ENCODE data around the gene ZFYVE28.

The ZFYVE28 gene

GRCh38 chr4:2262944-2263250 is 155.5 kb downstream of the ZFYVE28 start:
- Histone ChIP-seq H3K4me3 (ENCODE audit: low read depth in 1 of 2, low read length in 2 of 2) (peak overlapping the region; percentile 48 to 77), H3K4me1 (ENCODE audit: control insufficient read depth in 1 of 2, insufficient read depth in 2 of 2, low read length in 2 of 2) (peaks cover 9 to 67% of the 10 kb centered on the region in 2 donors), H3K9me3 (ENCODE audit: control insufficient read depth in 1 of 2, low read length in 2 of 2) (no peaks in the 10 kb centered on the region), H3K36me3 (ENCODE audit: control insufficient read depth in 1 of 2, insufficient read depth in 2 of 2, low read length in 2 of 2) (no peaks in the 10 kb centered on the region), H3K27ac (ENCODE audit: low read length) (peak overlapping the region; percentile 51), H3K27me3 (ENCODE audit: low read depth, low read length) (no peaks in the 10 kb centered on the region)

GRCh38 chr4:2262145-2262943 is 156.1 kb downstream of the ZFYVE28 start:
- Histone ChIP-seq H3K27ac (ENCODE audit: low read length) (peak overlapping the region; percentile 51), H3K36me3 (ENCODE audit: control insufficient read depth in 1 of 2, insufficient read depth in 2 of 2, low read length in 2 of 2) (no peaks in the 10 kb centered on the region), H3K4me1 (ENCODE audit: control insufficient read depth in 1 of 2, insufficient read depth in 2 of 2, low read length in 2 of 2) (peaks cover 10 to 73% of the 10 kb centered on the region in 2 donors), H3K9me3 (ENCODE audit: control insufficient read depth in 1 of 2, low read length in 2 of 2) (no peaks in the 10 kb centered on the region), H3K4me3 (ENCODE audit: low read depth in 1 of 2, low read length in 2 of 2) (peak overlapping the region; percentile 48 to 89), H3K27me3 (ENCODE audit: low read depth, low read length) (no peaks in the 10 kb centered on the region)

GRCh38 chr4:2261853-2262144 is 156.6 kb downstream of the ZFYVE28 start, which contains the start of gene MXD4:
Gene MXD4 (minus strand): TSS chr4:2262109. CDS start chr4:2261980, 129 bp downstream.
- peaks cover 15 to 74% of the 10 kb centered on the region in 2 donors for H3K4me1 ChIP-seq (ENCODE audit: control insufficient read depth in 1 of 2, insufficient read depth in 2 of 2, low read length in 2 of 2)
- no peaks in the 10 kb centered on the region for H3K27me3 ChIP-seq (ENCODE audit: low read depth, low read length)
- H3K4me3 ChIP-seq (ENCODE audit: low read depth in 1 of 2, low read length in 2 of 2), result peak within 1 kb of the TSS; percentile 63 to 89
- peak within 1 kb of the TSS; percentile 51 for H3K27ac ChIP-seq (ENCODE audit: low read length)
- H3K9me3 ChIP-seq (ENCODE audit: control insufficient read depth in 1 of 2, low read length in 2 of 2), result no peaks in the 10 kb centered on the region
- no peaks in the 10 kb centered on the region for H3K36me3 ChIP-seq (ENCODE audit: control insufficient read depth in 1 of 2, insufficient read depth in 2 of 2, low read length in 2 of 2)

GRCh38 chr4:2261110-2261852 is 157.2 kb downstream of the ZFYVE28 start:
- peak overlapping the region; percentile 63 to 89 for H3K4me3 ChIP-seq (ENCODE audit: low read depth in 1 of 2, low read length in 2 of 2)
- H3K27me3 ChIP-seq (ENCODE audit: low read depth, low read length), result no peaks in the 10 kb centered on the region
- no peaks in the 10 kb centered on the region for H3K9me3 ChIP-seq (ENCODE audit: control insufficient read depth in 1 of 2, low read length in 2 of 2)
- H3K27ac ChIP-seq (ENCODE audit: low read length), result no peak overlapping the region
- H3K36me3 ChIP-seq (ENCODE audit: control insufficient read depth in 1 of 2, insufficient read depth in 2 of 2, low read length in 2 of 2), result no peaks in the 10 kb centered on the region
- H3K4me1 ChIP-seq (ENCODE audit: control insufficient read depth in 1 of 2, insufficient read depth in 2 of 2, low read length in 2 of 2), result peaks cover 15 to 75% of the 10 kb centered on the region in 2 donors

- Histone ChIP-seq H3K27ac (ENCODE audit: low read length) (peak overlapping the region; percentile 63), H3K4me3 (ENCODE audit: low read depth in 1 of 2, low read length in 2 of 2) (peak overlapping the region; percentile 63 to 89), H3K9me3 (ENCODE audit: control insufficient read depth in 1 of 2, low read length in 2 of 2) (no peaks in the 10 kb centered on the region), H3K36me3 (ENCODE audit: control insufficient read depth in 1 of 2, insufficient read depth in 2 of 2, low read length in 2 of 2) (no peaks in the 10 kb centered on the region), H3K4me1 (ENCODE audit: control insufficient read depth in 1 of 2, insufficient read depth in 2 of 2, low read length in 2 of 2) (peaks cover 20 to 75% of the 10 kb centered on the region in 2 donors), H3K27me3 (ENCODE audit: low read depth, low read length) (no peaks in the 10 kb centered on the region)
Observed at GRCh38 chr4:2260344-2261109, 157.9 kb downstream of the ZFYVE28 start.

- H3K4me3 ChIP-seq (ENCODE audit: low read depth in 1 of 2, low read length in 2 of 2), result peak overlapping the region; percentile 63 to 89
- no peaks in the 10 kb centered on the region for H3K27me3 ChIP-seq (ENCODE audit: low read depth, low read length)
- H3K27ac ChIP-seq (ENCODE audit: low read length), result no peak overlapping the region
- H3K36me3 ChIP-seq (ENCODE audit: control insufficient read depth in 1 of 2, insufficient read depth in 2 of 2, low read length in 2 of 2), result peaks cover under 1 to 4% of the 10 kb centered on the region in 2 donors
- no peaks in the 10 kb centered on the region for H3K9me3 ChIP-seq (ENCODE audit: control insufficient read depth in 1 of 2, low read length in 2 of 2)
- H3K4me1 ChIP-seq (ENCODE audit: control insufficient read depth in 1 of 2, insufficient read depth in 2 of 2, low read length in 2 of 2), result peaks cover 20 to 76% of the 10 kb centered on the region in 2 donors
Observed at GRCh38 chr4:2259541-2260343, 158.7 kb downstream of the ZFYVE28 start.

GRCh38 chr4:2259036-2259540 is 159.4 kb downstream of the ZFYVE28 start:
- Histone ChIP-seq H3K4me3 (ENCODE audit: low read depth in 1 of 2, low read length in 2 of 2) (peak overlapping the region in 1 of 2 donors; percentile 89), H3K36me3 (ENCODE audit: control insufficient read depth in 1 of 2, insufficient read depth in 2 of 2, low read length in 2 of 2) (peaks cover 3 to 11% of the 10 kb centered on the region in 2 donors), H3K4me1 (ENCODE audit: control insufficient read depth in 1 of 2, insufficient read depth in 2 of 2, low read length in 2 of 2) (peaks cover 20 to 73% of the 10 kb centered on the region in 2 donors), H3K27me3 (ENCODE audit: low read depth, low read length) (no peaks in the 10 kb centered on the region), H3K9me3 (ENCODE audit: control insufficient read depth in 1 of 2, low read length in 2 of 2) (no peaks in the 10 kb centered on the region), H3K27ac (ENCODE audit: low read length) (no peak overlapping the region)

- Histone ChIP-seq H3K36me3 (ENCODE audit: control insufficient read depth in 1 of 2, insufficient read depth in 2 of 2, low read length in 2 of 2) (peaks cover 9 to 14% of the 10 kb centered on the region in 2 donors), H3K4me3 (ENCODE audit: low read depth in 1 of 2, low read length in 2 of 2) (peak overlapping the region in 1 of 2 donors; percentile 89), H3K27me3 (ENCODE audit: low read depth, low read length) (no peaks in the 10 kb centered on the region), H3K4me1 (ENCODE audit: control insufficient read depth in 1 of 2, insufficient read depth in 2 of 2, low read length in 2 of 2) (peaks cover 20 to 69% of the 10 kb centered on the region in 2 donors), H3K9me3 (ENCODE audit: control insufficient read depth in 1 of 2, low read length in 2 of 2) (no peaks in the 10 kb centered on the region), H3K27ac (ENCODE audit: low read length) (peak overlapping the region; percentile 23)
Observed at GRCh38 chr4:2258091-2259035, 160.1 kb downstream of the ZFYVE28 start.

- peaks cover 17 to 19% of the 10 kb centered on the region in 2 donors for H3K36me3 ChIP-seq (ENCODE audit: control insufficient read depth in 1 of 2, insufficient read depth in 2 of 2, low read length in 2 of 2)
- peak overlapping the region; percentile 23 for H3K27ac ChIP-seq (ENCODE audit: low read length)
- peaks cover 20 to 62% of the 10 kb centered on the region in 2 donors for H3K4me1 ChIP-seq (ENCODE audit: control insufficient read depth in 1 of 2, insufficient read depth in 2 of 2, low read length in 2 of 2)
- H3K4me3 ChIP-seq (ENCODE audit: low read depth in 1 of 2, low read length in 2 of 2), result no peak overlapping the region
- H3K9me3 ChIP-seq (ENCODE audit: control insufficient read depth in 1 of 2, low read length in 2 of 2), result no peaks in the 10 kb centered on the region
- H3K27me3 ChIP-seq (ENCODE audit: low read depth, low read length), result no peaks in the 10 kb centered on the region
Observed at GRCh38 chr4:2257361-2258081, 160.9 kb downstream of the ZFYVE28 start.
